Activated CD8-positive, alpha-beta memory T cell treated with anti-CD3 and anti-CD28 coated beads, Interleukin-2, amount 10 ng/mL, durations not matched to agents 7 days and 5 days (primary cell): ENCODE data around the gene NEDD4L. TPM values are rescaled to one million over a fixed set of nuclear protein-coding genes. Genes with fewer than 3 reads are reported as not detected.

Experiments
- ATAC-seq: fragments of 150-1000 bp; cut with Tn5 transposase; one replicate; pipeline ENCODE4 v1.10.0; 2021; ENCODE audit warnings: moderate library complexity
- CTCF ChIA-PET: fragments of 350-600 bp; sonication (Branson Sonifier 250); formaldehyde crosslinking; loops from one replicate; lab custom pipeline; 2021; ENCODE audit warnings: antibody characterized with exemption; lab: Charles Lee
- DNase-seq: peaks from one replicate; pipeline ENCODE4 v3.0.0-alpha.2; 2020
- H3K27ac Mint-ChIP-seq: one replicate; pipeline ENCODE4 v1.8.0; 2021; ENCODE audit warnings: mild to moderate bottlenecking, mixed read lengths
- H3K27me3 Mint-ChIP-seq: one replicate; pipeline ENCODE4 v1.8.0; 2021; ENCODE audit warnings: mixed read lengths
- H3K36me3 Mint-ChIP-seq: one replicate; pipeline ENCODE4 v1.8.0; 2021; ENCODE audit warnings: mild to moderate bottlenecking, mixed read lengths
- H3K4me1 Mint-ChIP-seq: one replicate; pipeline ENCODE4 v1.8.0; 2021; ENCODE audit warnings: mixed read lengths
- H3K4me3 Mint-ChIP-seq: one replicate; pipeline ENCODE4 v1.8.0; 2021; ENCODE audit warnings: mild to moderate bottlenecking, moderate library complexity, mixed read lengths
- H3K9me3 Mint-ChIP-seq: one replicate; pipeline ENCODE4 v1.8.0; 2022; ENCODE audit warnings: low read depth, mixed read lengths
- total RNA-seq, 2 experiments: library from RNA; stranded (reverse); gene quantifications; one replicate each; pipeline ENCODE4 v1.2.3, GENCODE V29; 2021

Gene NEDD4L
- total RNA-seq, 2 experiments from 2014 or later: 1.4 to 4.2 TPM

GRCh38 chr18:58402951-58403702 is 359.1 kb downstream of the NEDD4L start:
- Mint-ChIP-seq H3K36me3 (no peaks in the 10 kb centered on the region), H3K27ac (no peak overlapping the region), H3K4me1 (peaks cover 2% of the 10 kb centered on the region), H3K4me3 (no peak overlapping the region), H3K9me3 (no peaks in the 10 kb centered on the region), H3K27me3 (peaks cover 6% of the 10 kb centered on the region)
- CTCF ChIA-PET: interaction anchor here (1.9 kb wide), 1 partner anchor 361 kb away, joined by 4 read pairs; no protein-coding TSS in a partner anchor
- ATAC-seq (no peak), DNase-seq (no peak)

GRCh38 chr18:58403799-58404455 is 359.9 kb downstream of the NEDD4L start:
- peaks cover 2% of the 10 kb centered on the region for H3K4me1 Mint-ChIP-seq
- H3K27me3 Mint-ChIP-seq: peaks cover 4% of the 10 kb centered on the region
- ATAC-seq: no peak
- no peaks in the 10 kb centered on the region for H3K36me3 Mint-ChIP-seq
- no peaks in the 10 kb centered on the region for H3K9me3 Mint-ChIP-seq
- CTCF ChIA-PET: interaction anchor here (1.9 kb wide), 1 partner anchor 360 kb away, joined by 4 read pairs; no protein-coding TSS in a partner anchor
- DNase-seq: no peak
- no peak overlapping the region for H3K27ac Mint-ChIP-seq
- H3K4me3 Mint-ChIP-seq: no peak overlapping the region

- no peak overlapping the region for H3K4me3 Mint-ChIP-seq
- ATAC-seq (no peak), DNase-seq (no peak)
- CTCF ChIA-PET: no interaction called here
- H3K4me1 Mint-ChIP-seq: no peaks in the 10 kb centered on the region
- H3K36me3 Mint-ChIP-seq: no peaks in the 10 kb centered on the region
- H3K27me3 Mint-ChIP-seq: peaks cover 4% of the 10 kb centered on the region
- no peak overlapping the region for H3K27ac Mint-ChIP-seq
- no peaks in the 10 kb centered on the region for H3K9me3 Mint-ChIP-seq
Observed at GRCh38 chr18:58405107-58405898, 361.3 kb downstream of the NEDD4L start.

- DNase-seq: no peak
- no peak overlapping the region for H3K27ac Mint-ChIP-seq
- no peaks in the 10 kb centered on the region for H3K9me3 Mint-ChIP-seq
- ATAC-seq: no peak
- CTCF ChIA-PET: no interaction called here
- no peaks in the 10 kb centered on the region for H3K27me3 Mint-ChIP-seq
- no peaks in the 10 kb centered on the region for H3K36me3 Mint-ChIP-seq
- H3K4me1 Mint-ChIP-seq: no peaks in the 10 kb centered on the region
- no peak overlapping the region for H3K4me3 Mint-ChIP-seq
Observed at GRCh38 chr18:58407263-58407648, 363.2 kb downstream of the NEDD4L start.

GRCh38 chr18:58407649-58408407 is 363.8 kb downstream of the NEDD4L start:
- CTCF ChIA-PET: no interaction called here
- Mint-ChIP-seq H3K9me3 (no peaks in the 10 kb centered on the region), H3K27ac (no peak overlapping the region), H3K4me1 (no peaks in the 10 kb centered on the region), H3K27me3 (peaks cover 3% of the 10 kb centered on the region), H3K36me3 (no peaks in the 10 kb centered on the region), H3K4me3 (no peak overlapping the region)
- DNase-seq: no peak
- no peak for ATAC-seq

GRCh38 chr18:58408665-58409064 is 364.6 kb downstream of the NEDD4L start:
- ATAC-seq: no peak
- no peaks in the 10 kb centered on the region for H3K36me3 Mint-ChIP-seq
- H3K9me3 Mint-ChIP-seq: no peaks in the 10 kb centered on the region
- no peaks in the 10 kb centered on the region for H3K4me1 Mint-ChIP-seq
- CTCF ChIA-PET: no interaction called here
- DNase-seq: no peak
- H3K4me3 Mint-ChIP-seq: no peak overlapping the region
- H3K27me3 Mint-ChIP-seq: peaks cover 7% of the 10 kb centered on the region
- no peak overlapping the region for H3K27ac Mint-ChIP-seq

GRCh38 chr18:58409802-58410445 is 365.9 kb downstream of the NEDD4L start:
- no peak for ATAC-seq
- no peaks in the 10 kb centered on the region for H3K36me3 Mint-ChIP-seq
- no peaks in the 10 kb centered on the region for H3K4me1 Mint-ChIP-seq
- no peak overlapping the region for H3K4me3 Mint-ChIP-seq
- no peaks in the 10 kb centered on the region for H3K9me3 Mint-ChIP-seq
- no peak for DNase-seq
- H3K27me3 Mint-ChIP-seq: peaks cover 10% of the 10 kb centered on the region
- H3K27ac Mint-ChIP-seq: no peak overlapping the region
- CTCF ChIA-PET: no interaction called here

- CTCF ChIA-PET: no interaction called here
- Mint-ChIP-seq H3K4me3 (no peak overlapping the region), H3K4me1 (no peaks in the 10 kb centered on the region)
Observed at GRCh38 chr18:58411323-58411722, 367.3 kb downstream of the NEDD4L start.

GRCh38 chr18:58412844-58413666 is 369.0 kb downstream of the NEDD4L start:
- no peaks in the 10 kb centered on the region for H3K4me1 Mint-ChIP-seq

More at GRCh38 chr18:58411323-58411722, 367.3 kb downstream of the NEDD4L start:
- DNase-seq (no peak), ATAC-seq (no peak)
- H3K27ac Mint-ChIP-seq: no peak overlapping the region
- H3K36me3 Mint-ChIP-seq: no peaks in the 10 kb centered on the region
- H3K27me3 Mint-ChIP-seq: peaks cover 10% of the 10 kb centered on the region
- H3K9me3 Mint-ChIP-seq: no peaks in the 10 kb centered on the region

GRCh38 chr18:58413667-58414628 is 369.9 kb downstream of the NEDD4L start:
- Mint-ChIP-seq H3K27ac (no peak overlapping the region), H3K4me1 (no peaks in the 10 kb centered on the region), H3K36me3 (no peaks in the 10 kb centered on the region), H3K4me3 (no peak overlapping the region), H3K27me3 (peaks cover 13% of the 10 kb centered on the region), H3K9me3 (no peaks in the 10 kb centered on the region)
- ATAC-seq: no peak
- DNase-seq: no peak
- CTCF ChIA-PET: no interaction called here

More at GRCh38 chr18:58412844-58413666, 369.0 kb downstream of the NEDD4L start:
- no peak overlapping the region for H3K4me3 Mint-ChIP-seq
- ATAC-seq: no peak
- H3K9me3 Mint-ChIP-seq: no peaks in the 10 kb centered on the region
- no peaks in the 10 kb centered on the region for H3K36me3 Mint-ChIP-seq
- CTCF ChIA-PET: no interaction called here
- DNase-seq: no peak
- H3K27ac Mint-ChIP-seq: no peak overlapping the region
- H3K27me3 Mint-ChIP-seq: peaks cover 13% of the 10 kb centered on the region

GRCh38 chr18:58416014-58416703 is 372.1 kb downstream of the NEDD4L start:
- ATAC-seq: no peak
- H3K36me3 Mint-ChIP-seq: no peaks in the 10 kb centered on the region
- CTCF ChIA-PET: no interaction called here
- no peak for DNase-seq
- H3K27ac Mint-ChIP-seq: no peak overlapping the region
- H3K4me1 Mint-ChIP-seq: no peaks in the 10 kb centered on the region
- peaks cover 13% of the 10 kb centered on the region for H3K27me3 Mint-ChIP-seq
- H3K9me3 Mint-ChIP-seq: no peaks in the 10 kb centered on the region
- no peak overlapping the region for H3K4me3 Mint-ChIP-seq
